OCI-LY1 (cell line): Measurements from ENCODE around the gene SLX4.

Experiments used
- EZH2 ChIP-seq: fragments of 200-600 bp; sonication (generic), shearing (Covaris generic); IDR thresholded peaks from 2 replicates; pipeline ENCODE4 v1.8.0; 2017; ENCODE audit warnings: borderline replicate concordance, mixed run types, mild to moderate bottlenecking, antibody characterized with exemption, low read length, moderate library complexity, mixed read lengths
- TF ChIP-seq, protein P1 (sequence below): fragments of 200-600 bp; sonication (generic), shearing (Covaris generic); IDR thresholded peaks from 2 replicates; pipeline ENCODE4 v1.5.1; 2017; ENCODE audit warnings: mild to moderate bottlenecking, antibody characterized with exemption, low read length, moderate library complexity, mixed read lengths

DNA sequence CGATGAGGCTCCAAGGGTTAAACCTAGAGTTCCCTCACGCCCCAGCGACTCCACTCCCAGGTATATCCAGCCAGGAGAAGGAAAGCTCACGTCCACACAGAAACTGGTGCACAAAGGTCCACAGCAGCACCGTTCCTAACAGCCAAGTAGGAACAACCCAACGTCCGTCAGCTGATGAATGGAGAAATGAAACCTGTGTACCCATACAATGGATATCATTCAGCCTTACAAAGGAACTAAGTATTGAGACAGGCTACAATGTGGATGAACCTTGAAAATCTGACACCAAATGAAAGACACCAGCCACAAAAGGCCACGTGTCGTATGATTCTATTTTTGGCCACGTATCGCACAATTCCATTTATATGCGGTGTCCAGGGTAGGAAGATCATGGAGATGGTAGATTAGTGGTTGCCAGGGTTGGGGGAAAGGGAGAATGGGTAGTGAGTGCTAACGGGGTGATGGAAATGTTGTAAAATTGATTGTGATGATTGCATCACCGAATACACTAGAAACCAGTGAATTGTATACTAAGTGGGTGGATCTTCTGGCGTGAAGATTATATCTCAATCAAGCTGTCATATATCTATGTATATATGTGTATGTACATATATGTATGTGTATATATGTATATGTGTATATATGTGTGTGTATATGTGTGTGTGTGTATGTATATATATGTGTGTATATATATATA is 64.3 kb downstream of the SLX4 start:
- TF ChIP-seq, protein P1, sequence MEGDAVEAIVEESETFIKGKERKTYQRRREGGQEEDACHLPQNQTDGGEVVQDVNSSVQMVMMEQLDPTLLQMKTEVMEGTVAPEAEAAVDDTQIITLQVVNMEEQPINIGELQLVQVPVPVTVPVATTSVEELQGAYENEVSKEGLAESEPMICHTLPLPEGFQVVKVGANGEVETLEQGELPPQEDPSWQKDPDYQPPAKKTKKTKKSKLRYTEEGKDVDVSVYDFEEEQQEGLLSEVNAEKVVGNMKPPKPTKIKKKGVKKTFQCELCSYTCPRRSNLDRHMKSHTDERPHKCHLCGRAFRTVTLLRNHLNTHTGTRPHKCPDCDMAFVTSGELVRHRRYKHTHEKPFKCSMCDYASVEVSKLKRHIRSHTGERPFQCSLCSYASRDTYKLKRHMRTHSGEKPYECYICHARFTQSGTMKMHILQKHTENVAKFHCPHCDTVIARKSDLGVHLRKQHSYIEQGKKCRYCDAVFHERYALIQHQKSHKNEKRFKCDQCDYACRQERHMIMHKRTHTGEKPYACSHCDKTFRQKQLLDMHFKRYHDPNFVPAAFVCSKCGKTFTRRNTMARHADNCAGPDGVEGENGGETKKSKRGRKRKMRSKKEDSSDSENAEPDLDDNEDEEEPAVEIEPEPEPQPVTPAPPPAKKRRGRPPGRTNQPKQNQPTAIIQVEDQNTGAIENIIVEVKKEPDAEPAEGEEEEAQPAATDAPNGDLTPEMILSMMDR, result no peak
- no peak for TF ChIP-seq EZH2
